GM18520 (cell line): Measurements from ENCODE around the gene TMEM273.
A peak's percentile ranks its signal among the peaks of the same experiment; 100 is the strongest.

Experiments
- ATAC-seq: cut with Tn5 transposase; IDR thresholded peaks from one replicate; pipeline ENCODE4 v1.9.1; 2021; ENCODE audit not compliant: unreplicated experiment

The TMEM273 gene

DNA sequence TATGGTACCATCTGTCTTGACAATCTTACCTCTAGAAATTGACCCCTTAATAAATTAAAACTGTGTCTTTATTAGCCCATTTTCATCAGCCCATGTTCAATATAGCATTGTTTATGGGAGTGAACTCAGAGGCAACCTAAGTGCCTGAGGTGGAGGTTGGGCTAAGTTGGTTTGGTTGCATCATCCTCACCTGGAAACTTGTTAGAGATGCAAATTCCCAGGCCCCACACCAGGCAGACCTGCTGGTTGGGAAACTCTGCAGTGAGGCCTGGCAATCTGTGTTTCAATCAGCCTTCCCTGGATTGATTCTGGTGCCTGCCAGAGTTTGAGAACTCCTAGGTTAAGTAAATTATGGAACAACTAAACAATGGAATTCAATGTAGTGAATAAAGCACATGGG is 44.9 kb downstream of the TMEM273 start:
- no peak for ATAC-seq

DNA sequence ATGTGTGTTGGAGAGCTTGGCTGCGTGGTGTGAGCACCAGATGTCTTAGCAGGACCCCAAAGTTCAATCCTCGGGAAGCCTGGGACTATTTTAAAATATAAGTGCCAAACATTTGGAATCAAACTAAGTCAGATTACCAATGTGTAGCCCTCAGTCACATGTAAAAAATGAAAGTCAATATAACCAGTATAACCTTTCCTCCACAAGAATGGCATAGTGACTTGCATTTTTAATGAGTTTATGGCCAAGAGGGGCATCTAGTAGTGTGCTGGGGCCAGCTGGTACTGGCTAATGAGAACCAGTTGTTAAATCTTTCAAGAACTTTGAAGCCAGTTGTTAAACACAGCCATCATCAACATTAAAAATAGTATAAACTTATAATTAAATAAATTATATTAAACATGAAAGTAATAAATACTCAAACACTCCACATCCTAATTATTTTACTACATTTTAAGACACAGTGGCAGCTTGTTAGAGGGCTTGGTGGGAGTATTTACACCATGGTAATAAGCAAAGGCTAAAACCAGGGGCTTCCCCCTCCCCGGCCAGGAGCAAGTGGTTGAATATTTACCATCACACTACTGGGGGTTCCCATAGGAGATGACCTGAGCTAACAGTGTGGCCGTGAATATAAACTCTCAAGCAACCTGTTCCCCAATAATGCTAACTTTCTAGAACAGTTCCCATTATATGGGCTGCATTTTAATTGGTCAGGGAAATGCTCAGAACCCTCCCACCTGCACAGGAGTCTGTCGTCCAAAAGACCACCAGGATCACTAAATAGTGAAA is 46.5 kb downstream of the TMEM273 start:
- peak; percentile 63 for ATAC-seq

DNA sequence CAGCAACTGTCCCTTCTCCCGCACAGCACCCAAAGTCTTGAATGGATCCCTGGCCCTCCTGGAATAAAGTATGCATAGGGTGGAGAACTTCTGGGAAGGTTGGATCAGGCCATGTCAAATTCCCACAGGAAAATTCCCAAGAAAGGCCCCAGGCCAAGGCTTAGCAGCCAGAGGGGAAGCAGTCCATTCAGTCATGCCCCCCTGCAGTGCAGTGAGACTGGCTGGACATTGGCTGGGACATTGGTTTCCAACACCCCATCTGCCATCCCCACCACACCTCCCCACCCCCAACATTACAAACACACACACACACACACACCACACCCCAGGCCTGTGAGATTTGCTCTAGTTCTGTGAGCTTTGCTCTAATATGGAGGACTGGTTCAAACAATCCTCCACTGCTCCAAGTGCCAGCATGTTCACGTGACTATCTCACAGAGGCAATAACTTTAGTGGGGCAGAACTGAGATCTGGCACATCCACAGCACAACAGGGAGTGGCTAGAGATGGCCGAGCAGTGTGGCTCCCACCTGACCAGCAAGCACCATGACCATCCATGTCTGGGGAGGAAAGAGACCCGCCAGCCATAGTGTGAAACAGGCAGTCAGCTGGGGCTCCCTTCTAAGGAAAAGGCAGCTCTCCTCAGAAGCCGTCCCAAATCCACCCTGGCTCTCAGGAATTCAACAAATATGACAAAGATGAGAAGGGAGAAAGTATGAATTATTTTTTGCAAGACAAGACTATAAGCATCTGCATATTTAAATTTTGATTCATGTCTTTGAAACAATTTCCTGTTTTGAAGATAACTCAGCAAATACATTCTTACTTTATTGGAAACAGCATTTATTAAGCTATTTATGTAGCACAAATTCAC is 47.6 kb downstream of the TMEM273 start:
- ATAC-seq, result no peak

DNA sequence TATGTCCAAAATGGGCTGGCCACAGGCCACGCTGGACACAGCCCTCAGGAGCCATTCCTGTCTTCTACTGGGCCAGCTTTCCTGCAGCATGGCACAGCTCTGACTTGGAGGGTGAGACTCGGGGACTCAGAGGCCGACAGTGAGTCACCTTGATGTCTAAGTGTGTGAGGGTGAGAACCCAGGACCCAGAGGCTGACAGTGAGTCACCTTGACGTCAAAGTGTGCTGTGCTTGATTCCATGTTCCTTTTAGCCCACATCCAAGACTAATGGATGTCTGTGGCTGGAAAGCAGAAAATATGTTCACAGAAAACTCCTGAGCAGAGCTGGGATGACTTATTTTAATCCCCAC is 48.4 kb downstream of the TMEM273 start:
- no peak for ATAC-seq

DNA sequence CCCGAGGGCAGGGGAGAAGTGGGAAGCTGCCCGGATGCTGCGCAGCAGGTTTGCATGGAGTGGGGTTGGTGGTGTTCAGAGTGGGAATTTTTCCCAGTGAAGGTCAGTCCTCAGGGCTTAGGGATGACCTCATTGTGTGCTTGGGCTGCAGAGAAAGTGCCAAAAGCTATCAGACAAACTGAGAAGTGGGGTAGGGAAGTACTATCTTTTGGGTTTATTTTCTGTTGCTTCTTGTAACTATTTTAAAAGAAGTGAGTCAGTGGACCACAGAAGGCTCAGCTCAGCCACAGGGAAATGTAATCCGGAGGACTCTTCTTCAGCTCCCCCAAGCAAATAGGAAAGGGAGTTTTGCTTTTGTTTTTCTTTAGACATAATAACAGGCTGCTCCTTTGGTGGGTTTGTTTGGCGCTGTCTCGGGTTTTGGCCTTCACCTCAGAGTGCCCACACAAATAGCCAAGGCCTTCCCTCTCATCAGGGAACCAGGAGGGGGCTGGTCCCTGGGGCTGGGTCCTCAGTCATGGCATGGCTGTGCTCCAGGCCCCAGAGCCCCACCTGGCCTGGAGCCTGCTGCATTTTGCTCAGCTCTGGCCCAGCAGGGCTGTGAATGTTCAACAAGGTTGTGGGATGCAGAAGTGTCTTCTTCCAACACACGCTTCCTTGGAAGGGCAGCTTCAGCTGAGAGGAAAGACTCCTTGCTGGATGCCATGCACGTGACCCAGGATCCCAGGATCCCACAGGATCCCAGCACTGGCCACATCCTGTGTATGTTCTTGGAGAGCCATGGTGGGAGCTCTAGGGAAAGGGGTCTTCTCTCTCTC is 49.0 kb downstream of the TMEM273 start:
- ATAC-seq, result no peak

DNA sequence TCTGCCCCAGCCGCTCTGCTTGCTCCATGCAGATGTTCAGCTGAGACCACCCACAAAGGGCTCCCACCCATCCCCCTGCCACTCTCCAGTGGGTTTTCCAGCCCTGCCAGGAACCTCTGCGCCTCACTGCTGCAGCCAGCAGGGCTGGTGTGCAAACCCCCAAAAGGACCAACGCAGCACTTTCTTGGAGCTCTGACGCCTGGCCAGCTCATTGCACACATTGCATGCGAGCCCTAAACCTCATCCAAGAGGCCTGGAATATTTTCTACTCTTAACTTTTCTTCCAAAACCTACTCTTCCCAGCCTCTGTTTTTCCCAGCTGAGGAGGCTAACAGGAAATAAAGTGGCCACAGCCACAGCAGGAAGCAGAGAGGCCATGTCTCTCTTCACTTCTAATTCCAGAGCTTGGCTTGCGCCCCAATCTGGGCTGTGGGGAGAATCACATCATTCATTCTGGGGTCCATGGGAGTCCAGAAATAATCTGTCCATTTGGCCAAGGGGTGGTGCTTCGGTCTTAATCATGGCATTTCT is 49.8 kb downstream of the TMEM273 start:
- no peak for ATAC-seq

DNA sequence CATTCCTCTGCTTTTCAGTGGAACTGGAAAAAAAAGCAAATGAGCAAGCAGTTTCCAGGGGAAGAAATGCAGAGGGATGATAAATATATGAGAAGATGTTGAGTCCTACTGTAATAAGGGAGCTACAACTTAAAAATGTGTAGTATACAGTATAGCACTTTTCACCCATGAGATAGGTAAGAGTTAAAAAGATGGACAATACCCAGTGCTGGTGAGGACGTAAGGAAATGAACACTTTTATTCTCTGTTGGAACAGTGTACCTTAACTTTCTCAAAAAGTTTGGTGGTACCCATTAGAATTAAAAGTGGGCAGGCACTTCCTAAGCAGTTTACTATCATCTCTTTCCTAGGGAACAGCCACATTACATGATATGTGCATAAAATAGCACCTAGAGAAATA is 51.7 kb downstream of the TMEM273 start:
- no peak for ATAC-seq

DNA sequence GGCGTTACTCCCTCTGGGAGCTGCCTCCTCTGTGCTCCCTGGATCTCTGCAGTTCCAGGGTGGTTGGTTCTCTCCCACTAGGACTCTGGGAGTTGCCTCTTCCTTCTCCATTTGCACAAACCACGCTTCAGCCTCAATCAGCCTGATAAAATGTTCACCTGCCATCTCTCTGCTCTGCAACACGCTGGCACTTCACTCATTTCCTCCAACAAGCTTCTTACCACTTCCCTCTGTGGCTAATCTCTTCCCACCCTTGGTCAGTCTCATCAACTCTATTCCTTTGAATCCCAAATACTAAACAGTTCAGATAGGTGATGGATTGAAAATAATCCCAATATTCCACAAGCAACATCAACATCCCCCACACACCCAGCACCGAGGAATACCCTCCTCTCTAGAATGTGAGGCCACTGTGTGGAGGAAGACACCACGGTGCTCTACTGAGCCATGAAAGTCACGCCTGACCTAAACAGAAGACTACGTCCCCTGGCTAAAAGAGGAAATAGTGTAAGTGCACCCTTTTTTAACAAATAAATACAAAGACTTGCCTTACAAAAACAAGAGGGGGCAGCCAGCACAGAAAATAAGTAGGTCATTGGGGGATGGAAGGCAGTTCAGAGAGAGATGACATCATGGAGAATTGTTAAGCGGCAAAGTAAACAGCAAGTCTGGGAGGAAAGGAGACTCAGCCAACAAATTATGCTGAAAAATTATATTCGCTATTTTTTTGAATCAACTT is 52.4 kb downstream of the TMEM273 start:
- ATAC-seq, result no peak

DNA sequence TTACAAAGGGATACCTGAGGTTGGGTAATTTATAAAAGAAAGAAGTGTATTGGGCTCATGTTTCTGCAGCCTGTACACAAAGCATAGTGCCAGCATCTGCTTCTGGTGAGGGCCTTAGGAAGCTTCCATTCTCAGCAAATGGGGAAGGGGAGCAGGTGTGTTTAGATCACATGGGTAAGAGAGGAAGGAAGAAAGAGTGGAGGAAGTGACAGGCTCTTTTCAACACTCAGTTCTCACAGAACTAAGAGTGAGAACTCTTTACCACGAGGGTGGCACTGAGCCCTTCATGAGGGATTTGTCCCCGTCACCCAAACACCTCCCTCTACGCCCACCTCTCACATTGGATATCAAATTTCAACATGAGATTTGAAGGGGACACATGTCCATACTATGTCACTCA is 53.9 kb downstream of the TMEM273 start:
- no peak for ATAC-seq

DNA sequence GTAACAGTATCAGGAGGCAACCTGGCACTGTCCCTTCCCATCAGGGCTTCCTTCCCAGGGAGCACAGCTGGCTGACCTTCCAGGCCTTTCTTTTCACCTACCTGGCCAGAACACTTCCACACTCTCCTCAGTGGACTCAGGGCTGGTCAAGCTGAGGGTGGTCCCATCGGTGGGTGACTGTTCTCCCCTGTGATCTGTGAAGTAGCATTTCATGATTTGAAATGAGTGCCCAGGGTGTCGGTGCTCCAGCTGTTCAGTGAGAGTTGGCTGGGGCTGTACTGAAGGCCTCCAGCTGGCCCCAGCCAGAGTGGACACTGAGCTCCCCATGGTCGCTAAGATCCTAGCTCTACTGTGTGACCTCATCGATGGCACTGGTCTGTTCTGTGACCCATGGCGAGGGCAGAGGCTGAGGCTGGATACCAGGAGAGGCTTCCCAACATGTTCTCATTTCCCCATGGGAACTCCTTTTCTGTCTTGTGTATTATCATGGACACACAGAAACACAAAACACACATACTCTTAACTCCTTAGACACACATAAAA is 54.4 kb downstream of the TMEM273 start, which contains the start of gene FAM170B:
FAM170B (minus strand) TSS at position 316 of the 543 bp plus-strand sequence; CDS start at position 213, 103 bp downstream.
- ATAC-seq, result no peak

DNA sequence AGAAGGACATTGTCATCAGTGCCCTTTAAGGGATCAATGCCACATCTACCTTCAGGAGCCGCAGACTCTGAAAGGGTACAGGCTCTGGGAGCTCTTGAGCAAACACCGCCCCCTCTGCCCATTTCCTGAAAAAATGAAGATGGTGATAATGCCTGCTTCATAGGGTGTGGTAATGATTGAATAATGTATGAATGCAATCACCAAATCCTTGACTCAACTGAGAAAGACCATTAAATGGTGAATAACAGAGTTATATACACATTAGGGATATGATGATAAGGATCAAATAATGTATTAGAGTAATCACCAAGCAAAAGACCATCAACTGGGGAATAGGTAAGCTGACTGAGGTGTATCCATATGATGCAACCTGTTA is 55.8 kb downstream of the TMEM273 start:
- no peak for ATAC-seq

DNA sequence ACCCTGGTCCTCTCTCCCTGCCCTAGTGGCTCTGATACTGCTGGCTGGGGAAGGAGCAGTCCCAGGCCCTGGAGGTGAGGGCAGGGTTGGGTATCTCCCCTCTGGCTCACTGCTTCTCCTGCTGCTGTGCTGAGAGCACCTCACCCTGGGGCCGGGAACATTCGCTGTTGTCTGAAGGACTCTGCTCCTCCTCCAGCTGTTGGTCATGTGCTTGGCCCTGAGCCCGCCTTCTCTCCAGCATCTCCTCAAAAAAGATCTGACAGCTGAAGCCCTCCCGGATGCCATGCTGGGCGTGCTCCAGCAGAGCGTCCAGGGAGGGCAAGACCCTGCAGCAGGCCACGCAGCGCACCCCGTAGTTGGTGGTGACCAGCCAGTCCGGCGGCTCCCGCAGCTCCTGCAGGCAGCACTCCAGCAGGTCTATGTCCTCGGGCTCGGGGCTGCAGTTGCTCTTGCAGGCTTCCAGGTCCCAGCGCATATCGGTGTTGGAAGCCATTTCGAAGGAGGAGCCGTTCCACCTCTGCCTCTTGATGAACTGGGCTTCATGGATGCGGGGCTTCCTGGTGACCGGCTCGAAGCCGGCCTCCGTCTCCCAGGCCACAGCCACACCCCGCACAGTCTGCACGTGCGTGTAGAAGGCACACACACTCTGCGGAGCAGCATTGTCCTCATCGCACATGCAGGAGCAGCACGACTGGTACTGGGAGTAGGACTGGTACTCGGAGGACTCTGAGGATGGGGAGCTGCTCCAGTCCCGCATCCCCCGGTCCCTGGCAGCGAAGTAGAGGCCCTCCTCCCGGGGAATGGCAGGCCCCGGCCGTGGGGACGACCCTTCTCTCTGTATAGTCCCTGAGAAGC is 56.5 kb downstream of the TMEM273 start:
- no peak for ATAC-seq

DNA sequence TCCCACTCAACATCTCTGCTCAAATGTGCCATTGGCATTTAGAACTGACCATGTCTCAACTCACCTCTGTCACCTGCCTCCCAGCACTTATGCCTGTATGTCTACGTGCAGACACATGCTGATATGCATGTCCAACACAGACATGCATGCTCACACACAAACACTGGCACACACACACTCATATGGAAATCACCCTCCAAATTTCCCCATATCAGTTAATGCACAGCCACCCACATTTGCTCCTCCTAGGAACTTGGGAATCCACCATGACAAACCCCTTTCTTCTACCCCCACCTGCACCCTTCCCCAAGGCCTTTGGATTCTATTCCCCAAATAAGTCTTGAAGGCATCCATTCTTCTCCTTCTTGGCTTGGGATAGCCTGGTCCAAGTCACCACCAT is 58.8 kb downstream of the TMEM273 start:
- no peak for ATAC-seq

DNA sequence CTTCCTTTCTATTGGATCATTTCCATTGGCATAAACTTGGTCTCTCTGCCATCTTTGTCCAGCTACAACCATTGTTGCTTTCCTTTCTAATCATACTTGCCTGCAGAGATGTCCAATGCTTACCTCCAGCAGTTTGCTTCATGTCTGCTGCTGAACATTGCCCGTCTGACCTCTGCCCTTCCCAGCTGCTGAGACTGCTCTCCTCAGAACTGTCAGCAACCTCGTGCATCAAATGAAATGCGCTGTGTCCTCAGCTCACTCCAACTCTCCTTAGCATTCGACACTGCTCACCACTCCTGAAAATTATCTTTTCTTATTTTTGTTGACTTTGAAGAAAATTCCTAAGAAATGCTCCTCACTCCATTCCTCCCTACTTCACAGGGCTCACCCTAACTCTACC is 59.3 kb downstream of the TMEM273 start:
- ATAC-seq, result no peak

DNA sequence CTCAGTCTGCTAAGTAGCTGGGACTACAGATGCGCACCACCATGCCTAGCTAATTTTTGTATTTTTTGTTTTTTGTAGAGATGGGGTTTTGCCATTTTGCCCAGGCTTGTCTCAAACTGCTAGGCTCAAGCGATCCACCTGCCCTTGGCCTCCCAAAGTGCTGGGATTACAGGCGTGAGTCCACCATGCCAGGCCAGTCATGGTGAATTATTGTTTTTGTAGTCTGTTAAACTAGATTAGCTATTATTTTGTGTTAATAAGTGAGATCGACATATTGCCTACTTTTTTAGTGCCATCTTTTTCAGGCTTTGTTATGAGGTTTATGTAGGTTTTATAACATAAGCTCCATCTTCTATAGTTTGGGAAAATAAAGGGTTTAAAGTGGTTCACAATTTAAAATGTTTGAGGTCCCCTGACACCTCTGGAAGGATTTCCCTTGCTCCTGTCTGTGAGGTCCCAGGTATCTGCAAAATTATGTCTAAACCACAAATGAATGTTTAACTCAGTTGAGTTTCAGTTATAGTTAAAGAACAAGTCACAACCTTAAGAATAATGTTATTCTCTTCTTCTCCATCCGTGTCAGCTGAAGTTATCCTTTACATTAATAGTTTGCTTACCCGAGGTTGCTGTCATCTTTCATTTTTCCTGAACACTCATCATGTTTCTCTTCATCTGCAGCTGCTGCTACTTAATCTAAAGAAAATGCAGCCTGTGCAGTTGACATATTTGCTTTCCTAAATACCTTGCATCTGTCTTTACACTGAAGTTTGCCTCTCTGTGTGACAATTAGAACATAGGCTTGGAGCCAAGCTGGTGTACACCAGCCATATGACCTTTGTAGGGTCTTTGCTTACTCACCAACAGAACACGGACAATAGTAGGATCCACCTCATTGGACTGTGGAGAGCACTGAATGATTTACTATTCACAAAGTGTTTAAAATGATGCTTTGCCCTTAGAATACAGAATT is 63.9 kb downstream of the TMEM273 start:
- ATAC-seq, result no peak

DNA sequence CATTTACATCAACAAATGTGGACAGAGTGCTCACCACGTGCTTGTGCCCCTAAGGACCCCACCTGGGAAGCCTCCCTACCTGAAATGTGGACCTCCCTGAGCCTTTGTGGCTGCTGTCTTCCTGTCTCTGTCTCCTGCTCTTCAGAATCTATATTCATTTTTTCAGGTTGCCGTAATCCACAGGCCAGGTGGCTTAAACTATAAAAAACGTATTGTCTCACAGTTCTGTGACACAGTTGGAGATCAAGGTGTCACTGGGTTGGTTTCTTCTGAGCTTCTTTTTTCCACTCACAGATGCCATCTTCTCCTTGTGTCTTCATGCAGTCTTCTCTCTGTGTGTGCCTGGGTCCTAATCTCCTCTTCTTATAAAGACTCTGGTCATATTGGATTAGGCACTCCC is 67.3 kb downstream of the TMEM273 start:
- no peak for ATAC-seq

DNA sequence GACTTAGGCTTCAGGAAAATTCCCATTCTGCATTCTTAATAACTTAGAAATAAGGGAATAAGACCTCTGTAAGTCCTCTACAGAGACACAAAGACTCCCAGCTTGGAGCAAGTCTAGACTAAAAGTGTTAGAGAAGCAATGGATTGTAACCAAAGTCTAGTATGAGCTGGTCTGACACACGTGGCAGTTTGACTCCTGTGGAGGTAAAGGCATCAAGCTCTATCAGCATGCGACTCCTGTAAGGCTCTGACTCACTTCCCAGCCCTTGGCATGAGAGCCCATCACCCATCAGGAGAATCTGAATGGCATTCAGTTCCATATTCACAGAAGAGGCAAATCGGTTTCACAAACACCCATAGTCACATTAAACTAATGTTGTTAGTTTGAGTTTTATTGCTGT is 68.4 kb downstream of the TMEM273 start:
- ATAC-seq, result no peak

DNA sequence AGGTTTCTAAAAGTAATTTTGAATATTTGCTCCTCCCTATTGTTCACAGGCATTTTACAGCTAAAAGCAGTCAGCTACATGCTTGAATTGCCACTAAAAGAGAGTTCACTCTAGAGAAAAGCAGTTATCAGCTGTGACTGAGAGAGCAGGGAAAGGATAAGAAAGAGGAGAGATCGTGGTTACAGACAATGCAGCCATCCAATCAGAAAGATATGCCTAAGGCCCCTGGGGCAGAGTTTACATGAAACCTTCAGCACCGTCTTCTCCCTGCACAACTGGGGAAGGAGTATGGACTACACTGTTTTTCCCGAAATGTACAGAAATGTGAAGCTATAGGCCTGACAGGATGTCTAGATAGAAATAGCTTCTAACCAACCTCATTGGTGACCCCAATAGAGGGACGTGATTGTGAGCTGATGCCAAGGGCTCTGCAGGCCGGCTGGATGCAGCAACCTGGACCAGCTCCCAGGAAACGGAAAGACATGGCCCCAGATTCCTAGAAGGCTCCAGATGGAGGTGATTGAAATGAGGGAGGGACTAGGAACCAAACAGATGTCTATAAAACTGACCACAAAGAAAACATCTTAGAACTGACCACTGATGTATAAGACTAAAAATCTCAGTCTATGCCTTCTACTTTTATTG is 69.6 kb downstream of the TMEM273 start:
- no peak for ATAC-seq
